HepG2 (cell line): Measurements from ENCODE around the gene COL9A3. TPM values are rescaled to one million over a fixed set of nuclear protein-coding genes. Genes with fewer than 3 reads are reported as not detected.

Experiments used
- ATAC-seq: fragments of 200-7000 bp; cut with Tn5 transposase; 3 replicates; pipeline ENCODE4 v1.9.1; 2020; ENCODE audit warnings: mild to moderate bottlenecking, moderate library complexity
- BruUV-seq: library from RNA; stranded (reverse); fragments of 400-500 nt; replicated peaks from 2 replicates; lab custom pipeline; 2021; lab: Mats Ljungman, UMichigan
- CTCF ChIA-PET: fragments of 300-600 bp; formaldehyde crosslinking; extraction: SDS; loops from one replicate; lab custom pipeline; 2021; ENCODE audit warnings: low total read pairs, inconsistent platforms, low intra/inter-chr PET ratio; lab: Yijun Ruan, JAX
- POLR2A ChIA-PET: fragments of 350-600 bp; sonication (Branson Sonifier 250); formaldehyde crosslinking; loops from one replicate; lab custom pipeline; 2020; ENCODE audit warnings: antibody characterized with exemption, inconsistent platforms; lab: Yijun Ruan, JAX
- DNase-seq: peaks from one replicate; pipeline ENCODE4 v3.0.0-alpha.2; 2015; ENCODE audit warnings: low spot score
- FAIRE-seq: peaks from 3 replicates; lab custom pipeline; 2011; peaks lifted over from hg19 to GRCh38; lab: Jason Lieb, UNC
- H2AFZ ChIP-seq: one replicate; pipeline ENCODE4 v1.6.1; 2011; ENCODE audit warnings: low read length, inconsistent platforms
- H3K27ac ChIP-seq: fragments of 300-600 bp; 3 replicates; pipeline ENCODE4 v1.8.0; 2011; ENCODE audit warnings: mixed run types, mild to moderate bottlenecking, mixed read lengths, low read length, inconsistent platforms; ENCODE audit not compliant: insufficient read depth; ENCODE audit errors: extremely low read length
- H3K27me3 ChIP-seq, 2 experiments: fragments of 200-600 bp in 1 of 2; 2 replicates in 1 of 2; 3 replicates in 1 of 2; pipeline versions ENCODE4 v1.6.0 to v1.8.0; 2011; ENCODE audit warnings: low read length in 2 of 2, mild to moderate bottlenecking in 2 of 2, moderate library complexity in 2 of 2, inconsistent platforms in 1 of 2; ENCODE audit not compliant: insufficient read depth in 2 of 2, control insufficient read depth in 1 of 2
- H3K36me3 ChIP-seq, 2 experiments: fragments of 200-600 bp in 1 of 2; replicated peaks in 1 of 2; 2 replicates in 1 of 2; 3 replicates in 1 of 2; pipeline versions ENCODE4 v1.5.1 to v1.8.0; 2011; ENCODE audit warnings: low read length in 2 of 2, inconsistent platforms in 1 of 2; ENCODE audit not compliant: insufficient read depth in 2 of 2, control insufficient read depth in 1 of 2
- H3K4me1 ChIP-seq: 2 replicates; pipeline ENCODE4 v1.5.1; 2012; ENCODE audit warnings: low read length, inconsistent platforms; ENCODE audit not compliant: insufficient read depth
- H3K4me2 ChIP-seq: 2 replicates; pipeline ENCODE4 v1.6.0; 2011; ENCODE audit warnings: low read depth, low read length, inconsistent platforms
- H3K4me3 ChIP-seq, 3 experiments: fragments of 200-600 bp in 1 of 3; sonication (generic), shearing (Covaris generic) in 1 of 3; replicated peaks in 1 of 3; 2 replicates each; pipeline ENCODE4 v1.5.1; 2011 to 2016; ENCODE audit warnings: low read length in 3 of 3, inconsistent platforms in 2 of 3, low read depth in 2 of 3, mild to moderate bottlenecking in 2 of 3, control low read depth in 1 of 3, mixed read lengths in 1 of 3; ENCODE audit not compliant: insufficient read depth in 1 of 3
- H3K79me2 ChIP-seq: one replicate; pipeline ENCODE4 v1.6.1; 2011; ENCODE audit warnings: low read length, inconsistent platforms; ENCODE audit not compliant: insufficient read depth
- H3K9ac ChIP-seq: 2 replicates; pipeline ENCODE4 v1.6.0; 2011; ENCODE audit warnings: mild to moderate bottlenecking, low read depth, low read length, inconsistent platforms; ENCODE audit not compliant: insufficient read depth
- H3K9me3 ChIP-seq: 2 replicates; pipeline ENCODE4 v1.5.1; 2012; ENCODE audit warnings: mild to moderate bottlenecking, low read length
- H4K20me1 ChIP-seq: 2 replicates; pipeline ENCODE4 v1.6.0; 2011; ENCODE audit warnings: inconsistent platforms, mild to moderate bottlenecking, low read length, moderate library complexity; ENCODE audit not compliant: insufficient read depth
- CSRNP2 ChIP-seq: sonication (generic); formaldehyde crosslinking; conservative IDR thresholded peaks from 2 replicates; pipeline ENCODE4 v1.8.0; 2022; ENCODE audit warnings: low read depth, missing genetic modification reagents
- HNRNPK ChIP-seq: fragments of 200-400 bp; formaldehyde crosslinking; IDR thresholded peaks from 2 replicates; pipeline ENCODE4 v1.6.1; 2018; ENCODE audit warnings: low read length, low read depth, moderate library complexity, mild to moderate bottlenecking; ENCODE audit not compliant: poor library complexity, severe bottlenecking
- PCBP1 ChIP-seq: fragments of 200-400 bp; formaldehyde crosslinking; IDR thresholded peaks from 2 replicates; pipeline ENCODE4 v1.6.1; 2017; ENCODE audit warnings: mild to moderate bottlenecking, low read depth, low read length, borderline replicate concordance
- PCBP2 ChIP-seq: fragments of 200-400 bp; formaldehyde crosslinking; optimal IDR thresholded peaks from 2 replicates; pipeline ENCODE3; 2018; ENCODE audit warnings: low read length, low read depth; ENCODE audit not compliant: poor library complexity, severe bottlenecking
- PRPF4 ChIP-seq: fragments of 200-400 bp; formaldehyde crosslinking; IDR thresholded peaks from 2 replicates; pipeline ENCODE4 v1.6.1; 2016; ENCODE audit warnings: low read length, low read depth; ENCODE audit not compliant: poor library complexity, severe bottlenecking
- TMF1 ChIP-seq: sonication (generic); formaldehyde crosslinking; IDR thresholded peaks from 2 replicates; pipeline ENCODE4 v1.8.1; 2022; ENCODE audit warnings: low read depth, missing genetic modification reagents
- TP53 ChIP-seq: sonication (generic); formaldehyde crosslinking; conservative IDR thresholded peaks from 2 replicates; pipeline ENCODE4 v1.4.0; 2020; ENCODE audit warnings: missing genetic modification reagents
- ZBTB38 ChIP-seq: sonication (generic); formaldehyde crosslinking; IDR thresholded peaks from 2 replicates; pipeline ENCODE4 v1.5.1; 2020; ENCODE audit warnings: mild to moderate bottlenecking, missing genetic modification reagents
- ZNF407 ChIP-seq: sonication (generic); formaldehyde crosslinking; IDR thresholded peaks from one replicate; pipeline ENCODE4 v1.5.1; 2020; ENCODE audit warnings: mild to moderate bottlenecking, missing genetic modification reagents; ENCODE audit errors: not compliant biosample characterization
- WGBS: methylation state at CpG from one replicate; pipeline ENCODE4 v1.1.6; 2017; ENCODE audit warnings: low lambda C conversion rate; 5-methylcytosine and 5-hydroxymethylcytosine counted together
- in situ Hi-C: cut with HindIII; loops from 2 replicates; pipeline ENCODE4 v1.10.0; 2017; ENCODE audit warnings: low pct_unique_long_range_greater_than_20kb; ENCODE audit not compliant: extremely low pct_ligation_motif_present
- intact Hi-C: fragments of 100-400 bp; cut with micrococcal nuclease; formaldehyde crosslinking; loops from one replicate; pipeline ENCODE4 v1.10.0; 2022; ENCODE audit not compliant: unreplicated experiment
- polyA plus RNA-seq, 8 experiments: library from polyadenylated mRNA; depleted of rRNA in 3 of 8; stranded (reverse) in 7 of 8; unstranded in 1 of 8; fragments of >200 nt; fragmentation: Illumina TruSeq in 4 of 8; extraction: Trizol in 4 of 8; gene quantifications; 2 replicates each; pipeline versions ENCODE4 v1.2.1 to v1.2.3, GENCODE V29; 2011 to 2016; ENCODE audit warnings: low read depth in 4 of 8, missing spikeins in 1 of 8, mixed read lengths in 1 of 8; ENCODE audit not compliant: insufficient read depth in 1 of 8
- total RNA-seq, 5 experiments: library from RNA; depleted of rRNA; stranded (reverse); fragments of >200 nt; fragmentation: Illumina TruSeq; extraction: Trizol; gene quantifications; 2 replicates each; pipeline ENCODE4 v1.2.3, GENCODE V29; 2016; ENCODE audit warnings: low read depth in 1 of 5

COL9A3 gene
- total and polyA plus RNA-seq, 2 of the 13 experiments (the other 11 are each of a cell fraction or from before 2014, with no cell fraction given) = 155 to 204 TPM

GRCh38 chr20:62874964-62875344 is 58.1 kb downstream of the COL9A3 start:
- H3K36me3 ChIP-seq = no peaks in the 10 kb centered on the region
- peak overlapping the region; percentile 57 for H3K27ac ChIP-seq
- no peaks in the 10 kb centered on the region for H3K9me3 ChIP-seq
- intact Hi-C loops = loop anchor here (1.0 to 5.0 kb wide), 4 partner anchors 46 to 208 kb away; no protein-coding TSS in a partner anchor
- H4K20me1 ChIP-seq = no peaks in the 10 kb centered on the region
- DNase-seq = no peak
- peaks cover 2 to 8% of the 10 kb centered on the region in 2 experiments; a peak in 3 of 5 replicates for H3K27me3 ChIP-seq
- H2AFZ ChIP-seq = peak overlapping the region; percentile 1
- BruUV-seq = no TSS peak
- peak overlapping the region; percentile 78 for H3K4me2 ChIP-seq
- in situ Hi-C loops = loop anchor here (5.0 kb wide), 1 partner anchor 137 kb away; no protein-coding TSS in a partner anchor
- peak overlapping the region; percentile 32 to 66 (median 60); a peak in 5 of 6 replicates for H3K4me3 ChIP-seq
- ATAC-seq = no peak
- WGBS = 42% methylated on average over 11 of the region's 14 CpGs
- CTCF ChIA-PET = interaction anchor here (1.4 to 2.1 kb wide), 2 partner anchors 25 to 134 kb away, joined by 4 to 8 read pairs; no protein-coding TSS in a partner anchor
- H3K9ac ChIP-seq = peak overlapping the region; percentile 50; the same call in 1 of the 2 replicates
- peaks cover 67% of the 10 kb centered on the region for H3K4me1 ChIP-seq
- FAIRE-seq = no peak
- TF ChIP-seq TMF1 (CRISPR knock-in tag) = peak; percentile 45; the same call in 1 of the 2 replicates
- peak; percentile 81; the same call in 1 of the 2 replicates for TF ChIP-seq PCBP1
- peak; percentile 70 for TF ChIP-seq PCBP2
- TF ChIP-seq ZNF407 (CRISPR knock-in tag) = no peak
- TF ChIP-seq CSRNP2 = no peak
- peak; percentile 94 for TF ChIP-seq HNRNPK
- TF ChIP-seq ZBTB38 (CRISPR knock-in tag) = peak; percentile 36
- TF ChIP-seq PRPF4 = peak; percentile 89
- TF ChIP-seq TP53 (CRISPR knock-in tag) = no peak
- POLR2A ChIA-PET = interaction anchor here (0.7 to 6.2 kb wide), 26 partner anchors 10 to 506 kb away, joined by 3 to 59 read pairs (median 4); partner anchors contain the start of genes GID8, SLC17A9 and TCFL5
- H3K79me2 ChIP-seq = no peaks in the 10 kb centered on the region
